ENCODE data around the gene SLC22A16. TPM values are rescaled to one million over a fixed set of nuclear protein-coding genes. Genes with fewer than 3 reads are reported as not detected.

SLC22A16 gene
- total RNA-seq, 1 donor from 2014 or later = not detected

DNA sequence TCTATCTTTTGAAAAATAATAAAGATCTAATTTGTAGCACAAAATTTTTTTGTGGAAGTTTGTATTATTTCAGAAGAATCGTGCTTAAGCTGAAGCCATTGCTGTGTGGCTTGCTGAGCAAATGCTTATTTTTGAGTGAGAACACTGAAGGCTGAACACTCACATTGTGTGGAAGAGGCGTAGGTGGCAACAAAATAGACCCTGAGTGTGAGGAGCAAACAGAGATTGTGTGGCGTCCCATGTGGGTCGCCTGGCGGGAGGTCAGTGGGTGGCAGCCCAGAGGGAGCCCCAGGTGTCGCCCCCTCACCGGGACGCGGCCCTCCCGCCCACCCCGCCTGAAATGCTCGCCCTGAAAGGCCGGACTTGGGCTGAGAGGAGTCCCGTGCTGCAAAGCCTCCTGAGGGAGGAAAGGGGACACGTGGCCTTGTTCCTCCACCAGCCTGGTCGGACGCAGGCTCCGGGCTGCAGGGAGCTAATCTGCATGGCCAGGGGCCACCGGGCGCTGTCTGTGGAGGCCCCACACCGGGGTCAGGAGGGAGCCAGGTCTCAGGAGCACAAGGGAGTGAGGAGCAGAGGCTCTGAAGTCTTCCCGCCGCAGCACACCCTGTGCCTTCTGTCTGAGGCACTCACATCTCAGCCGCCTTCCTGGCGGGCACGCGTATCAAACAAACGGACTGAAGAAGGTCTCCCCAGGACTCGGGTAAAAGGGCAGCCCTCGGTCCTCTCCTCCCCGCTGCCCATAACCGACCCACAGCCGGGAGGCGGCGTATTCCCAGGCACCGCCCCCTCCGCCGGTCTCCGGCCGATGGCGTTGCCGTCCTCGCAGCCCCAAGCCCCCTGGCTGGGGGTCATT is 77.0 kb downstream of the SLC22A16 start:
- Histone ChIP-seq H3K9me3 (ENCODE audit: insufficient read depth, low read depth, low read length) (no peaks in the 10 kb centered on the region), H3K36me3 (ENCODE audit: insufficient read depth, low read length) (no peaks in the 10 kb centered on the region), H3K4me3 (ENCODE audit: insufficient read depth, low read depth, low read length) (peak overlapping the region; percentile 45), H4K20me1 (ENCODE audit: insufficient read depth, low read length) (no peaks in the 10 kb centered on the region), H3K9ac (ENCODE audit: low read length) (peak overlapping the region; percentile 35), H3K27me3 (ENCODE audit: insufficient read depth, low read length) (no peaks in the 10 kb centered on the region), H3K4me1 (ENCODE audit: insufficient read depth, low read length) (no peaks in the 10 kb centered on the region), H3K27ac (ENCODE audit: low read depth, low read length) (no peak overlapping the region), H2AFZ (ENCODE audit: low read depth, low read length) (peak overlapping the region; percentile 92), H3K4me2 (ENCODE audit: low read length) (peak overlapping the region; percentile 85), H3K79me2 (ENCODE audit: insufficient read depth, low read length) (no peaks in the 10 kb centered on the region)
- H3K36me3 Mint-ChIP-seq (ENCODE audit: low read depth, unreplicated experiment) = no peaks in the 10 kb centered on the region
- TF ChIP-seq, protein P1, sequence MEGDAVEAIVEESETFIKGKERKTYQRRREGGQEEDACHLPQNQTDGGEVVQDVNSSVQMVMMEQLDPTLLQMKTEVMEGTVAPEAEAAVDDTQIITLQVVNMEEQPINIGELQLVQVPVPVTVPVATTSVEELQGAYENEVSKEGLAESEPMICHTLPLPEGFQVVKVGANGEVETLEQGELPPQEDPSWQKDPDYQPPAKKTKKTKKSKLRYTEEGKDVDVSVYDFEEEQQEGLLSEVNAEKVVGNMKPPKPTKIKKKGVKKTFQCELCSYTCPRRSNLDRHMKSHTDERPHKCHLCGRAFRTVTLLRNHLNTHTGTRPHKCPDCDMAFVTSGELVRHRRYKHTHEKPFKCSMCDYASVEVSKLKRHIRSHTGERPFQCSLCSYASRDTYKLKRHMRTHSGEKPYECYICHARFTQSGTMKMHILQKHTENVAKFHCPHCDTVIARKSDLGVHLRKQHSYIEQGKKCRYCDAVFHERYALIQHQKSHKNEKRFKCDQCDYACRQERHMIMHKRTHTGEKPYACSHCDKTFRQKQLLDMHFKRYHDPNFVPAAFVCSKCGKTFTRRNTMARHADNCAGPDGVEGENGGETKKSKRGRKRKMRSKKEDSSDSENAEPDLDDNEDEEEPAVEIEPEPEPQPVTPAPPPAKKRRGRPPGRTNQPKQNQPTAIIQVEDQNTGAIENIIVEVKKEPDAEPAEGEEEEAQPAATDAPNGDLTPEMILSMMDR (IDR thresholded peaks at IDR 0.05; ENCODE audit: insufficient read depth, low read depth, low read length) = no peak
- TF ChIP-seq EZH2 (IDR thresholded peaks at IDR 0.05; ENCODE audit: insufficient read depth, low read length) = no peak
- H3K27me3 Mint-ChIP-seq (ENCODE audit: low read depth, unreplicated experiment) = peaks cover 11% of the 10 kb centered on the region
- H3K4me3 Mint-ChIP-seq (ENCODE audit: unreplicated experiment) = no peak overlapping the region
- H3K9me3 Mint-ChIP-seq (ENCODE audit: unreplicated experiment) = no peaks in the 10 kb centered on the region
- H3K27ac Mint-ChIP-seq (ENCODE audit: unreplicated experiment) = no peak overlapping the region
- DNase-seq (ENCODE audit: low read depth) = no peak
- no peaks in the 10 kb centered on the region for H3K4me1 Mint-ChIP-seq (ENCODE audit: low read depth, unreplicated experiment)
- FAIRE-seq = no peak

DNA sequence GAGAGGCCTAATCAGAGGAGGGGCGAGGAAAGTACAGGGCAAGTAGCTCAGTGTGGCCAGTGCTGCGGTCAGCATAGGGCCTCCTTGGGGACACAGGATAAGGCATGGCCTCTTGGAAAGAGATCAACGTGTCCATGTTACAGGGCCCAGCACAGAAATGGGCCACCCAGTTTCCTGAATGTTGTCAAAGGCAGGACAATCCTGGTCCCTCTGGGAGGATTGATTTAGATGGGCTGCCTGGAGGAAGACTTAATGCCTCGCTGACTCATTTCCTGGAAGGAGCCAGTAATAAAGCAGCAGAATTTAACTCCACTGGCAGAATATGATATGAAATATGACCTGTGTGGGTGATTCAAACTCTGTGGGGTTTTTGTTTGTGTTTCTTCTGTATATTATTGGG is 77.6 kb downstream of the SLC22A16 start:
- Histone ChIP-seq H2AFZ (ENCODE audit: low read depth, low read length) (no peak overlapping the region), H3K4me3 (ENCODE audit: insufficient read depth, low read depth, low read length) (no peak overlapping the region), H3K27ac (ENCODE audit: low read depth, low read length) (no peak overlapping the region), H3K4me2 (ENCODE audit: low read length) (no peak overlapping the region), H3K9ac (ENCODE audit: low read length) (no peak overlapping the region), H4K20me1 (ENCODE audit: insufficient read depth, low read length) (no peaks in the 10 kb centered on the region), H3K79me2 (ENCODE audit: insufficient read depth, low read length) (no peaks in the 10 kb centered on the region), H3K27me3 (ENCODE audit: insufficient read depth, low read length) (no peaks in the 10 kb centered on the region), H3K4me1 (ENCODE audit: insufficient read depth, low read length) (no peaks in the 10 kb centered on the region), H3K9me3 (ENCODE audit: insufficient read depth, low read depth, low read length) (no peaks in the 10 kb centered on the region), H3K36me3 (ENCODE audit: insufficient read depth, low read length) (no peaks in the 10 kb centered on the region)
- Mint-ChIP-seq H3K36me3 (ENCODE audit: low read depth, unreplicated experiment) (no peaks in the 10 kb centered on the region), H3K4me3 (ENCODE audit: unreplicated experiment) (no peak overlapping the region), H3K27me3 (ENCODE audit: low read depth, unreplicated experiment) (peaks cover 12% of the 10 kb centered on the region), H3K27ac (ENCODE audit: unreplicated experiment) (no peak overlapping the region), H3K4me1 (ENCODE audit: low read depth, unreplicated experiment) (no peaks in the 10 kb centered on the region), H3K9me3 (ENCODE audit: unreplicated experiment) (no peaks in the 10 kb centered on the region)
- FAIRE-seq (no peak), DNase-seq (ENCODE audit: low read depth) (no peak)
- TF ChIP-seq, protein P1 (IDR thresholded peaks at IDR 0.05; ENCODE audit: insufficient read depth, low read depth, low read length) = no peak
- no peak for TF ChIP-seq EZH2 (IDR thresholded peaks at IDR 0.05; ENCODE audit: insufficient read depth, low read length)

DNA sequence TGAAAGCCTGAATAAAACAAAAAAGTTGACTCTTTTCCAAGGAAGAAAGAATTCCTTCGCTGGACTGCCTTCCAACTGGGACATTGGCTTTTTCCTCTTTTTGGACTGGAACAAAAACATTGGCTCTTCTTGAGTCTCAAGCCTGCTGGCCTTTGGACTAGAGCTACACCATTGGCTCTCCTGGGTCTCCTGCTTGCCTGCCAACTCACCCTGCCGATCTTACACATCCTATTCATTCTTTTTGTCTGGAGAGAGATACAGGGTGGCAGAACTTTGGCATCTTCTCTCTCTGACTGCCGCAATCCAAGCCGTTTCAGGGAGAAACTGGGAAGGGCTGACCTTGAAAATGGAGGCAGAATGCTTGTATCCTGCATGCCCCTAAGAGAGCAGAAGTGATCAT is 81.2 kb downstream of the SLC22A16 start:
- H3K4me3 Mint-ChIP-seq (ENCODE audit: unreplicated experiment) = no peak overlapping the region

More for the DNA sequence above, 81.2 kb downstream of the SLC22A16 start:
- Histone ChIP-seq H2AFZ (ENCODE audit: low read depth, low read length) (no peak overlapping the region), H4K20me1 (ENCODE audit: insufficient read depth, low read length) (no peaks in the 10 kb centered on the region), H3K79me2 (ENCODE audit: insufficient read depth, low read length) (no peaks in the 10 kb centered on the region), H3K4me1 (ENCODE audit: insufficient read depth, low read length) (no peaks in the 10 kb centered on the region), H3K27me3 (ENCODE audit: insufficient read depth, low read length) (peaks cover 6% of the 10 kb centered on the region), H3K9ac (ENCODE audit: low read length) (no peak overlapping the region), H3K4me3 (ENCODE audit: insufficient read depth, low read depth, low read length) (no peak overlapping the region), H3K9me3 (ENCODE audit: insufficient read depth, low read depth, low read length) (no peaks in the 10 kb centered on the region), H3K27ac (ENCODE audit: low read depth, low read length) (no peak overlapping the region), H3K4me2 (ENCODE audit: low read length) (no peak overlapping the region), H3K36me3 (ENCODE audit: insufficient read depth, low read length) (no peaks in the 10 kb centered on the region)
- FAIRE-seq = no peak
- DNase-seq (ENCODE audit: low read depth) = no peak
- Mint-ChIP-seq H3K9me3 (ENCODE audit: unreplicated experiment) (no peaks in the 10 kb centered on the region), H3K27me3 (ENCODE audit: low read depth, unreplicated experiment) (peaks cover 14% of the 10 kb centered on the region), H3K27ac (ENCODE audit: unreplicated experiment) (no peak overlapping the region), H3K4me1 (ENCODE audit: low read depth, unreplicated experiment) (no peaks in the 10 kb centered on the region), H3K36me3 (ENCODE audit: low read depth, unreplicated experiment) (no peaks in the 10 kb centered on the region)
- TF ChIP-seq, protein P1 (IDR thresholded peaks at IDR 0.05; ENCODE audit: insufficient read depth, low read depth, low read length) = no peak
- no peak for TF ChIP-seq EZH2 (IDR thresholded peaks at IDR 0.05; ENCODE audit: insufficient read depth, low read length)
